Esophagus muscularis mucosa (tissue), 4 donors: ENCODE data around the gene NKX6-1. TPM values are rescaled to one million over a fixed set of nuclear protein-coding genes. Genes with fewer than 3 reads are reported as not detected.

Source experiments
- DNase-seq: peaks from one replicate; pipeline ENCODE4 v3.0.0-alpha.2; 2017; ENCODE audit errors: extremely low spot score
- H3K27ac ChIP-seq, 4 donors: fragments of 200-600 bp; sonication (generic); replicated peaks in 1 of 4; 1 replicate in 3 of 4; 2 replicates in 1 of 4; pipeline ENCODE4 v1.5.1; 2016 to 2019; ENCODE audit warnings: mild to moderate bottlenecking in 1 of 4
- H3K27me3 ChIP-seq, 4 donors: fragments of 200-600 bp; sonication (generic); one replicate each; pipeline versions ENCODE4 v1.5.1 to v1.6.0; 2016 to 2019
- H3K36me3 ChIP-seq, 4 donors: fragments of 200-600 bp; sonication (generic); one replicate each; pipeline ENCODE4 v1.5.1; 2016 to 2019
- H3K4me1 ChIP-seq, 4 donors: fragments of 200-600 bp; sonication (generic); one replicate each; pipeline ENCODE4 v1.5.1; 2016 to 2019
- H3K4me3 ChIP-seq, 4 donors: fragments of 200-600 bp; sonication (generic); 1 replicate in 2 of 4; 2 replicates in 2 of 4; pipeline ENCODE4 v1.5.1; 2016 to 2019; ENCODE audit warnings: mild to moderate bottlenecking in 4 of 4, moderate library complexity in 1 of 4
- H3K9me3 ChIP-seq, 4 donors: fragments of 200-600 bp; sonication (generic); 1 replicate in 3 of 4; 2 replicates in 1 of 4; pipeline ENCODE4 v1.5.1; 2016 to 2019
- CTCF ChIP-seq, 3 experiments: fragments of 200-600 bp in 2 of 3; fragments of 450-650 bp in 1 of 3; sonication (generic) in 2 of 3; IDR thresholded peaks; one replicate each; pipeline ENCODE4 v1.5.1; 2017 to 2019; ENCODE audit warnings: antibody characterized with exemption in 3 of 3, mild to moderate bottlenecking in 2 of 3, moderate library complexity in 1 of 3
- EP300 ChIP-seq: sonication (generic); formaldehyde crosslinking; IDR thresholded peaks from one replicate; pipeline ENCODE4 v1.6.1; 2017; ENCODE audit warnings: antibody characterized with exemption
- POLR2A ChIP-seq: fragments of 450-650 bp; IDR thresholded peaks from one replicate; pipeline ENCODE4 v1.6.1; 2017; ENCODE audit warnings: antibody characterized with exemption, moderate library complexity, mild to moderate bottlenecking, low read depth
- POLR2AphosphoS5 ChIP-seq, 2 donors: sonication (generic); formaldehyde crosslinking; IDR thresholded peaks; one replicate each; pipeline ENCODE4 v1.6.1; 2017; ENCODE audit warnings: antibody characterized with exemption in 2 of 2
- WGBS: methylation state at CpG from one replicate; pipeline ENCODE4 v1.1.5; 2018; 5-methylcytosine and 5-hydroxymethylcytosine counted together
- intact Hi-C: fragments of 100-400 bp; cut with DNase I; formaldehyde crosslinking; loops from one replicate; pipeline ENCODE4 v1.15.1; 2023
- total RNA-seq, 4 donors: library from RNA; depleted of rRNA; stranded (reverse); fragments of >200 nt; gene quantifications; one replicate each; pipeline versions ENCODE4 v1.1.0 to v1.2.1, GENCODE V29; 2016

The NKX6-1 gene
- total RNA-seq, 4 donors from 2014 or later, result 48.2 to 115 (median 75.4) TPM

- TF ChIP-seq POLR2A (no peak), POLR2AphosphoS5 (IDR thresholded peaks at IDR 0.05) (no peak), CTCF (IDR thresholded peaks at IDR 0.05) (no peak), EP300 (no peak)
- Histone ChIP-seq H3K36me3 (no peaks in the 10 kb centered on the region), H3K4me3 (no peak overlapping the region), H3K27ac (no peak overlapping the region), H3K4me1 (peaks cover 0 to 7% (median 0%) of the 10 kb centered on the region in 4 donors), H3K9me3 (no peaks in the 10 kb centered on the region), H3K27me3 (no peaks in the 10 kb centered on the region)
- intact Hi-C loops, result no loop called here
- 44% methylated on average over 3 of the region's 3 CpGs for WGBS
- DNase-seq, result no peak
These were observed 31.5 kb downstream of the NKX6-1 start for GRCh38 chr4:84467601-84468000.

- TF ChIP-seq POLR2AphosphoS5 (IDR thresholded peaks at IDR 0.05), result no peak
- TF ChIP-seq EP300, result no peak
- no peak for TF ChIP-seq CTCF (IDR thresholded peaks at IDR 0.05)
- no peak for TF ChIP-seq POLR2A
- DNase-seq, result no peak
- Histone ChIP-seq H3K36me3 (no peaks in the 10 kb centered on the region), H3K27ac (no peak overlapping the region), H3K27me3 (no peaks in the 10 kb centered on the region), H3K9me3 (no peaks in the 10 kb centered on the region), H3K4me1 (peaks cover 0 to 14% (median 8%) of the 10 kb centered on the region in 4 donors), H3K4me3 (no peak overlapping the region)
- WGBS, result 100% methylated on average over 1 of the region's 1 CpG
- intact Hi-C loops, result no loop called here
These were observed 39.3 kb downstream of the NKX6-1 start for GRCh38 chr4:84459783-84460182.

DNA sequence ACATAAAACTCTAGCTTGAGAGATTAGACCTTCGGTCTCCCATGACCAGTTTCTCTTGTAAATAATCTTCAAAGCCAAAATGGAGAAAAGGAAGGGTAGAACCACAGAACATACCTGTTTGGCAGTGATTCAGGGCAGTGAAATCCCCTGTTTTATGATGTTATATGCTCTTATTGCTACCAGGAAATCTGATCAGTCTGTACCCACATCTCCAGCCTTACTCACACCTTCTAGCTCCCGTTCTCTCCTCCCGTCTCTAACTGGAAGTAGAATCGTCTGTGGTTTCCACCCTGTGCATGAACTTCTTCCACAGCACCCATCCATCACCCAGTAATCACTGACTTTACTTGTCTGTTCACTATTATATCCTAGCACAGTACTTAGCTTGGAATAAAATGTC, 42.9 kb downstream of the NKX6-1 start:
- Histone ChIP-seq H3K36me3 (no peaks in the 10 kb centered on the region), H3K4me3 (peak overlapping the region in 1 of 4 donors; percentile 15), H3K4me1 (peaks cover 0 to 21% (median 8%) of the 10 kb centered on the region in 4 donors), H3K9me3 (no peaks in the 10 kb centered on the region), H3K27me3 (no peaks in the 10 kb centered on the region), H3K27ac (peak overlapping the region; percentile 47 to 63 (median 56))
- WGBS, result 50% methylated on average over 4 of the region's 4 CpGs
- intact Hi-C loops, result no loop called here
- no peak for TF ChIP-seq POLR2AphosphoS5 (IDR thresholded peaks at IDR 0.05)
- TF ChIP-seq POLR2A, result no peak
- DNase-seq, result no peak

GRCh38 chr4:84455697-84456096, 43.4 kb downstream of the NKX6-1 start:
- intact Hi-C loops, result no loop called here
- no peaks in the 10 kb centered on the region for H3K27me3 ChIP-seq
- 23% methylated on average over 3 of the region's 3 CpGs for whole genome bisulfite sequencing
- peak overlapping the region in 1 of 4 donors; percentile 15 for H3K4me3 ChIP-seq
- TF ChIP-seq POLR2AphosphoS5 (IDR thresholded peaks at IDR 0.05), result no peak
- TF ChIP-seq POLR2A, result no peak
- no peak for TF ChIP-seq EP300
- no peak for TF ChIP-seq CTCF (IDR thresholded peaks at IDR 0.05)
- peaks cover 0 to 21% (median 8%) of the 10 kb centered on the region in 4 donors for H3K4me1 ChIP-seq
- H3K27ac ChIP-seq, result peak overlapping the region; percentile 47 to 63 (median 56)
- H3K36me3 ChIP-seq, result no peaks in the 10 kb centered on the region
- DNase-seq, result no peak
- no peaks in the 10 kb centered on the region for H3K9me3 ChIP-seq

DNA sequence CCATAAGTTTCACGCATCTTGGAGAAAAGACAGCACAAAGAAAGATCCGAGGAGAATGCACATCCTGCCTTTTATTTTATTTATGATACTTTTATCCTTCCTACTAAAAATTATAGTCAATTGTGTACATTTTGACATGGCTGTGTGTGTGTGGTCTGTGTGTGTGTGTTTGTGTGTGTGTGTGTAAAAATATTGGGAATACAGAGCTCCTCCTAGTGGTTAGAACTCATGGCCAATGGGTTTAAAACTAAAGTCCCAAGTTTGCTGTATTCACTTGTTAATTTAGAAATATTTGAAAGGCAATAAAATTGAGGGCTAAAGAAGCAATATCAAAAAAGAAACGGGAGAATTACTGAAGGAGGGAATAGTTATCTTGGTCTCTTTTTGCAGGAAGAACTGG, 47.5 kb downstream of the NKX6-1 start:
- no peak overlapping the region for H3K27ac ChIP-seq
- intact Hi-C loops, result no loop called here
- 36% methylated on average over 3 of the region's 3 CpGs for WGBS
- H3K9me3 ChIP-seq, result no peaks in the 10 kb centered on the region
- no peak overlapping the region for H3K4me3 ChIP-seq
- no peaks in the 10 kb centered on the region for H3K36me3 ChIP-seq
- TF ChIP-seq EP300, result no peak
- peak; percentile 17 to 62 (median 35) for TF ChIP-seq CTCF (IDR thresholded peaks at IDR 0.05)
- H3K27me3 ChIP-seq, result no peaks in the 10 kb centered on the region
- DNase-seq, result no peak
- peaks cover 0 to 21% (median 8%) of the 10 kb centered on the region in 4 donors for H3K4me1 ChIP-seq
